SIG-M5 (cell line): ENCODE data around the gene CDH12.
"Not testable (repeated sequence)": the region's sequence is repeated elsewhere in the genome, so short reads cannot be mapped to it uniquely, and the experiment has no call there.

Source experiments
- DNase-seq: peaks from one replicate; lab custom pipeline; 2025; lab: John Stamatoyannopoulos, UW

Gene CDH12

GRCh38 chr5:22432905-22433304 lies 420.2 kb downstream of the CDH12 start:
- DNase-seq, result no peak

- no peak for DNase-seq
Measured at GRCh38 chr5:22431840-22432239, 421.3 kb downstream of the CDH12 start.

- DNase-seq, result no peak
Measured at GRCh38 chr5:22431406-22431805, 421.7 kb downstream of the CDH12 start.

GRCh38 chr5:22411554-22412349 lies 441.4 kb downstream of the CDH12 start:
- DNase-seq, result no peak

GRCh38 chr5:22391956-22392355 lies 461.2 kb downstream of the CDH12 start:
- DNase-seq, result no peak

- DNase-seq, result no peak
Measured at GRCh38 chr5:22390888-22391287, 462.3 kb downstream of the CDH12 start.

GRCh38 chr5:22372826-22373660 lies 480.1 kb downstream of the CDH12 start:
- no peak for DNase-seq

- DNase-seq, result no peak
Measured at GRCh38 chr5:22372376-22372775, 480.8 kb downstream of the CDH12 start.

- DNase-seq, result no peak
Measured at GRCh38 chr5:22354956-22355355, 498.2 kb downstream of the CDH12 start.

GRCh38 chr5:22352493-22352892 lies 500.7 kb downstream of the CDH12 start:
- DNase-seq, result no peak

- no peak for DNase-seq
Measured at GRCh38 chr5:22351178-22351577, 502.0 kb downstream of the CDH12 start.

GRCh38 chr5:22348027-22348426 lies 505.1 kb downstream of the CDH12 start:
- DNase-seq, result no peak

- DNase-seq, result no peak
Measured at GRCh38 chr5:22344000-22344399, 509.1 kb downstream of the CDH12 start.

GRCh38 chr5:22341406-22341805 lies 511.7 kb downstream of the CDH12 start:
- DNase-seq, result no peak

GRCh38 chr5:22332949-22333348 lies 520.2 kb downstream of the CDH12 start:
- DNase-seq, result not testable (repeated sequence)

GRCh38 chr5:22329683-22330082 lies 523.5 kb downstream of the CDH12 start:
- DNase-seq, result no peak

GRCh38 chr5:22319798-22320197 lies 533.3 kb downstream of the CDH12 start:
- no peak for DNase-seq

- DNase-seq, result no peak
Measured at GRCh38 chr5:22316294-22316693, 536.9 kb downstream of the CDH12 start.

- not testable (repeated sequence) for DNase-seq
Measured at GRCh38 chr5:22315052-22315451, 538.1 kb downstream of the CDH12 start.

- no peak for DNase-seq
Measured at GRCh38 chr5:22314548-22314947, 538.6 kb downstream of the CDH12 start.

- no peak for DNase-seq
Measured at GRCh38 chr5:22306011-22306410, 547.1 kb downstream of the CDH12 start.

GRCh38 chr5:22295832-22296231 lies 557.3 kb downstream of the CDH12 start:
- no peak for DNase-seq

- DNase-seq, result no peak
Measured at GRCh38 chr5:22293147-22293546, 560.0 kb downstream of the CDH12 start.
